ENCODE results near the gene PALLD. TPM values are rescaled to one million over a fixed set of nuclear protein-coding genes. Genes with fewer than 3 reads are reported as not detected.
A peak's percentile ranks its signal among the peaks of the same experiment; 100 is the strongest.

The PALLD gene
- total and polyA plus RNA-seq, 12 donors = 30.3 to 203 (median 90.5) TPM

DNA sequence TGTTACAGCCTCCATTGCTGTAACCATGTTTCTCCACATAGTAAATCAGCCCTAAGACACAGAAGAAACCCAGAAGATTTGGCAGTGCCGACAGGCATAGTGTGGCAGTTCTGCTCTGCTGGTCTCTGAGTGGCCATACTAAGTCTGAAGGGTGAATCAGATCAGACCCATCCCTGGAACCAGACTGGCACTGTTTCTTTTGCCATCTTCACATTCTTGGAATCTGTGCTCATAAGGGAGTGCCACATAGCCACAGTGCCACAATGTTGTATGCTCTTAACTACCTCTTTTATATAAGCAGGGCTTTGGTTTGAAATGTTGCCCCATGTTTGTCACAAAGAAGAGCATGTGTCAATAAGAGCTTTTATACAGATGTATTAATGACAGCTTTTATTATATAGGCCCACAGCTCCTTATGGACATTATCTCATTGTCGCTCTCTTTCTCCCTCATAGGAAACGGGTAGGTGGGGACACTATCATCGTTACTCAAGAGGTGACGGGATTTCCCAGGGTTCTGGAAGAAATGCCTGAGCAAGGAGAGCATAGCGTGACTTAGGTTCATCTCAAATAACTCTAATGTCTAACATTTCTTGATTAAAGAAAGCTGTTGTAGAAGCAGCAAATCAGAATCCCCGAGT, 385.0 kb downstream of the PALLD start:
- DNase-seq = no peak
- H3K4me3 ChIP-seq = no peak overlapping the region
- WGBS, 4 donors = 93 to 95% (median 94%) methylated on average over 7 of the region's 7 CpGs
- no peaks in the 10 kb centered on the region for H3K27me3 ChIP-seq
- no peak for TF ChIP-seq POLR2A (IDR thresholded peaks at IDR 0.05)
- TF ChIP-seq, protein P1, sequence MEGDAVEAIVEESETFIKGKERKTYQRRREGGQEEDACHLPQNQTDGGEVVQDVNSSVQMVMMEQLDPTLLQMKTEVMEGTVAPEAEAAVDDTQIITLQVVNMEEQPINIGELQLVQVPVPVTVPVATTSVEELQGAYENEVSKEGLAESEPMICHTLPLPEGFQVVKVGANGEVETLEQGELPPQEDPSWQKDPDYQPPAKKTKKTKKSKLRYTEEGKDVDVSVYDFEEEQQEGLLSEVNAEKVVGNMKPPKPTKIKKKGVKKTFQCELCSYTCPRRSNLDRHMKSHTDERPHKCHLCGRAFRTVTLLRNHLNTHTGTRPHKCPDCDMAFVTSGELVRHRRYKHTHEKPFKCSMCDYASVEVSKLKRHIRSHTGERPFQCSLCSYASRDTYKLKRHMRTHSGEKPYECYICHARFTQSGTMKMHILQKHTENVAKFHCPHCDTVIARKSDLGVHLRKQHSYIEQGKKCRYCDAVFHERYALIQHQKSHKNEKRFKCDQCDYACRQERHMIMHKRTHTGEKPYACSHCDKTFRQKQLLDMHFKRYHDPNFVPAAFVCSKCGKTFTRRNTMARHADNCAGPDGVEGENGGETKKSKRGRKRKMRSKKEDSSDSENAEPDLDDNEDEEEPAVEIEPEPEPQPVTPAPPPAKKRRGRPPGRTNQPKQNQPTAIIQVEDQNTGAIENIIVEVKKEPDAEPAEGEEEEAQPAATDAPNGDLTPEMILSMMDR (IDR thresholded peaks at IDR 0.05) = no peak
- no peaks in the 10 kb centered on the region for H3K36me3 ChIP-seq (replicated peaks in 1 of 2)
- peak overlapping the region in 1 of 5 donors; percentile 22 for H3K27ac ChIP-seq
- intact Hi-C loops (cut with DNase I) = no loop called here
- H3K9me3 ChIP-seq (replicated peaks in 1 of 3) = no peaks in the 10 kb centered on the region
- H3K4me1 ChIP-seq (replicated peaks in 1 of 2) = peaks cover 6 to 50% of the 10 kb centered on the region in 2 donors

DNA sequence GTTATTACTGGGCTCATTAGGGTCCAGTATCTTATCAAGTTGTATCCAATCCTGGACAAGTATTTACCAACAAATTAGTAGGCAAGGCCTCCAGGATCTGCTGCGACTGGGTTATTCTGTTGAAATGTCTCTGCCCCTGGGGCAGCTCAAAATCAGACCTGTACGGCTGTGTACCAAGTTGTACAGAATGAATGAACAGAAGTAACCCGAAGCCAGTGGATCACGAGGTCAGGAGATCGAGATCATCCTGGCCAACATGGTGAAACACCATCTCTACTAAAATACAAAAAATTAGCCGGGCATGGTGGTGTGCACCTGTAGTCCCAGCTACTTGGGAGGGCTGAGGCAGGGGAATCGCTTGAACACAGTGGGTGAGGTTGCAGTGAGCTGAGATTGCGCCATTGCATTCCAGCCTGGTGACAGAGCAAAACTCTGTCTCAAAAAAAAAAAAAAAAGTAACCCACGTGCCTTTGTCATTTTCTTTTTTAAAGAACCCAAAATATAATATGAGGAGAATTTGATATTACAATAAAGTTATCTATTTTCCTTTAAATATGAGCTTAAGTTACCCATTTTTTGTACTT, 385.9 kb downstream of the PALLD start:
- 83 to 87% (median 86%) methylated on average over 9 of the region's 9 CpGs for WGBS, 4 donors
- TF ChIP-seq, protein P1 (IDR thresholded peaks at IDR 0.05) = no peak
- no peak for TF ChIP-seq POLR2A (IDR thresholded peaks at IDR 0.05)
- H3K36me3 ChIP-seq (replicated peaks in 1 of 2) = no peaks in the 10 kb centered on the region
- H3K27me3 ChIP-seq = no peaks in the 10 kb centered on the region
- peak in 5 of 7 donors; percentile 31 to 59 (median 44) for DNase-seq
- peaks cover 13 to 56% of the 10 kb centered on the region in 2 donors for H3K4me1 ChIP-seq (replicated peaks in 1 of 2)
- H3K27ac ChIP-seq = peak overlapping the region in 2 of 5 donors; percentile 19 to 20
- no peak overlapping the region for H3K4me3 ChIP-seq
- H3K9me3 ChIP-seq (replicated peaks in 1 of 3) = no peaks in the 10 kb centered on the region
- intact Hi-C loops (cut with DNase I) = no loop called here

DNA sequence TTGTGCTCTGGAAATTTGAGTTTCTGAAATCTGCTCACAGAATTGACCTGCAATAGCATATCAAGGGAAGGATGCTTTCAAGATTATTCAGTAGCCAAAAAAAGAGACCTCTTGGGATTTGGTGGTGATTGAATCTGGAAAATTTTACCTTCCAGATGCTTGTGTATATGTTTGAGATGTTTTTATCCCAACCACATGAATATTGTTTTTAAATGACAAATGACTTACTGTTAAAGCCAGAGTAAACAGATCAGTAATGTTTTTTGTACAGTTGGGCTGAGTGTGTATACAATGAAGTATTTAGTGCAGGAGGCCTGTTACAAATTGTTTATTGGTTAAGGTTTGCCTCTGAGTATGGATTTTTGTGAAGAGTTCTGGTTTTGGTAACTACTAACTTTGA, 386.7 kb downstream of the PALLD start:
- intact Hi-C loops (cut with DNase I) = no loop called here
- Histone ChIP-seq H3K9me3 (replicated peaks in 1 of 3) (no peaks in the 10 kb centered on the region), H3K27me3 (no peaks in the 10 kb centered on the region), H3K4me3 (no peak overlapping the region), H3K36me3 (replicated peaks in 1 of 2) (no peaks in the 10 kb centered on the region), H3K27ac (no peak overlapping the region), H3K4me1 (replicated peaks in 1 of 2) (peaks cover 13 to 58% of the 10 kb centered on the region in 2 donors)
- TF ChIP-seq POLR2A (IDR thresholded peaks at IDR 0.05) = no peak
- TF ChIP-seq, protein P1 (IDR thresholded peaks at IDR 0.05) = no peak
- no peak for DNase-seq

DNA sequence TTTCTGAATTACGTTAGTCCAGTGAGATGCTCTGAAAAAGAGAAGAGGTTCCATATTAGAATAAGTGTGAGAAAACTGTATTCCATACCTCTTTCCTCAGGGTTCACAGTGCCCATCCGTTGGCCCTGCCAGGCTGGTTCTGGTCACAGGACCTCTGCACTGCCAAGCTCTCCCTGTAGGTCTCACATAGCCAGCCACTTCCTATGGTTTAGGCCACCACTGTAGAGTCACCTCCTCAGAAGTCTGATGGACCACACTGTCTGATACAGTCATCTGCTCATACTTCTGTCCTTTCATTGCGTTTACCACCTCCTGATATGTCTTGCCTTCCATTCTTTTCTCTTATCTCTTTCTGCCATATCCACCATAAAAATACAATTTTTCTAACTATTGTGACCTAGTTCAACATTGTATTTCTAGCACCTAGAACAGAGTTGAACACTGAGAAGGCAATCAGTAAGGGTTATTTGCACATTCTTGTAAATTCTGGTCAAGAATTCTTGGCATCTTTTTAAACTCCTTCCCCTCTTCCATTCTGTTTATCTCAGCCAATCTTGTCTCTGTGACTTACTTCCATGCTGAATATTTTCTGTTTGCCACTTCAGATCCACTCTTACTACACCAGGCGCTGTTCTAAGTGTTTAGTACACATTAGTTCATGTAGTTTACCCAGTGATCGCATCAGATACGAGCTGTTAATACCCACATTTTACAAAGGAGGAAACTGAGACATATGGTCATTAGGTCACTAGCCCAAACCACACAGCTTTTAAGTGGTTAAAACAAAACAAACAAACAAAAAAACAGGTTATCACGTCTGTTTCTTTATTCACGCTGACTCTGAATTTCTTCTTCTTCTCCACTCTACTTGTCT, 387.6 kb downstream of the PALLD start:
- Histone ChIP-seq H3K27ac (no peak overlapping the region), H3K36me3 (replicated peaks in 1 of 2) (no peaks in the 10 kb centered on the region), H3K4me3 (no peak overlapping the region), H3K27me3 (no peaks in the 10 kb centered on the region), H3K9me3 (replicated peaks in 1 of 3) (no peaks in the 10 kb centered on the region), H3K4me1 (replicated peaks in 1 of 2) (peaks cover 13 to 50% of the 10 kb centered on the region in 2 donors)
- intact Hi-C loops (cut with DNase I) = no loop called here
- 90 to 92% (median 90%) methylated on average over 8 of the region's 8 CpGs for WGBS, 4 donors
- DNase-seq = no peak
- TF ChIP-seq, protein P1 (IDR thresholded peaks at IDR 0.05) = no peak
- TF ChIP-seq POLR2A (IDR thresholded peaks at IDR 0.05) = no peak
